Pancreas (tissue), 10 donors: Measurements from ENCODE around the gene TBCCD1. TPM values are rescaled to one million over a fixed set of nuclear protein-coding genes. Genes with fewer than 3 reads are reported as not detected.

Experiments
- ATAC-seq, 4 donors: fragments of 200-7000 bp; cut with Tn5 transposase; one replicate each; pipeline versions ENCODE4 v1.8.0 to v1.9.1; 2020; ENCODE audit warnings: mild to moderate bottlenecking in 4 of 4, moderate library complexity in 4 of 4
- DNase-seq, 6 donors: peaks; one replicate each; pipeline ENCODE4 v3.0.0-alpha.2; 2020
- FAIRE-seq: peaks from 2 replicates; lab custom pipeline; 2012; peaks lifted over from hg19 to GRCh38; lab: Jason Lieb, UNC
- H3K27ac ChIP-seq, 4 donors: fragments of 200-600 bp; sonication (generic); 1 replicate in 3 of 4; 2 replicates in 1 of 4; pipeline versions ENCODE4 v1.5.0 to v1.8.0; 2020
- H3K27me3 ChIP-seq, 4 donors: fragments of 200-600 bp; one replicate each; pipeline ENCODE4 v1.8.0; 2021
- H3K36me3 ChIP-seq, 3 donors: fragments of 200-600 bp; sonication (generic) in 1 of 3; one replicate each; pipeline versions ENCODE4 v1.5.0 to v1.8.0; 2020 to 2021
- H3K4me1 ChIP-seq, 3 donors: fragments of 200-600 bp; one replicate each; pipeline ENCODE4 v1.8.0; 2021
- H3K4me3 ChIP-seq, 4 donors: fragments of 200-600 bp; sonication (generic) in 2 of 4; one replicate each; pipeline versions ENCODE4 v1.5.0 to v1.8.0; 2020 to 2021
- H3K9me3 ChIP-seq, 4 donors: fragments of 200-600 bp; one replicate each; pipeline ENCODE4 v1.8.0; 2021
- CTCF ChIP-seq, 4 donors: fragments of 200-600 bp; sonication (generic) in 3 of 4; IDR thresholded peaks; one replicate each; pipeline versions ENCODE4 v1.5.0 to v1.8.0; 2021; ENCODE audit warnings: antibody characterized with exemption in 4 of 4
- WGBS, 2 donors: extraction: QIAGEN DNeasy Blood & Tissue Kit; methylation state at CpG; one replicate each; pipeline ENCODE4 v1.1.7; 2013; 5-methylcytosine and 5-hydroxymethylcytosine counted together
- intact Hi-C, 3 donors: fragments of 100-400 bp; cut with DNase I; formaldehyde crosslinking; loops; one replicate each; pipeline versions ENCODE4 v1.11.1 to v1.14.2; 2022
- polyA plus RNA-seq, 2 donors: library from polyadenylated mRNA; stranded (reverse); fragments of 200-250 nt; gene quantifications; one replicate each; pipeline ENCODE4 v1.2.3, GENCODE V29; 2013
- total RNA-seq, 6 donors: library from RNA; stranded (reverse); fragmentation: NEBNext Ultra II Directional in 4 of 6; extraction: Animal tissue kit (Norgen Biotek cat#: 25700) in 4 of 6; gene quantifications; one replicate each; pipeline versions ENCODE4 v1.2.1 to v1.2.4, GENCODE V29; 2021 to 2023
- donor health status: healthy with polysubstance abuse.
- donor health status: DM: no; HTN: no; CAD: no; lungs with moderate emphysema.
- donor health status: DM: no; HTN: no; CAD: no.
- donor health status: control.
- donor health status: control.
- donor health status: Bipolar disorder and iron deficiency.
- donor health status: DM: yes; HTN: yes; CAD: no.
- donor health status: DM: no; HTN: no; CAD: no.
- donor health status: DM: no; HTN: no; CAD: no.
- donor health status: DM: yes; HTN: yes; CAD: no.

The TBCCD1 gene
- total and polyA plus RNA-seq, 8 donors, result 2.6 to 7.4 (median 5.1) TPM

- intact Hi-C loops, result no loop called here
- no peaks in the 10 kb centered on the region for H3K27me3 ChIP-seq
- FAIRE-seq (no peak), ATAC-seq (no peak), DNase-seq (no peak)
- no peaks in the 10 kb centered on the region for H3K9me3 ChIP-seq
- peaks cover 2 to 24% (median 20%) of the 10 kb centered on the region in 3 donors for H3K4me1 ChIP-seq
- H3K4me3 ChIP-seq, result no peak overlapping the region
- no peaks in the 10 kb centered on the region for H3K36me3 ChIP-seq
- TF ChIP-seq CTCF (IDR thresholded peaks at IDR 0.05), result no peak
- H3K27ac ChIP-seq, result no peak overlapping the region
- WGBS, 2 donors, result 24 to 53% methylated on average over 3 of the region's 3 CpGs
These were observed 33.8 kb upstream of the TBCCD1 start for GRCh38 chr3:186600896-186601295.

DNA sequence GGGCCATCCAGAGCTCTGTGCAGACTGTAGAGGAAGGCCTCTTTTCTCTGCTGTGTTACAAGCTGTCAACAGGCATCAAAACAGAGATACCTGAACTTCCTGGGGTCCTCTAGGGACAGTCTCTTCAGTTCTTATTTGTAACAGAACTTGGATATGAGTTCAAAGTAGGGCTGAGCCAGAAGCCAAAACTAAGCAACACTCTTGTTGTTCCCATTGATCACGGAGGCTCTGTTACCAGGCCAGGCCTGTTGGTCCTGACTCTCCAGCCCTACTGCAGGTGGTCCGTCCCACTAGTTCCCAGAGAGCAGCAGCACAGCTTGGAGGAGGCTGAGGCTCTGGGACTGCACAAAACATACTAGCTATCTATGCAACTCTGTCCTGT is 32.6 kb upstream of the TBCCD1 start:
- no peak for FAIRE-seq
- H3K27ac ChIP-seq, result peak overlapping the region in 2 of 4 donors; percentile 15 to 62
- no peaks in the 10 kb centered on the region for H3K27me3 ChIP-seq
- intact Hi-C loops, result no loop called here
- H3K4me3 ChIP-seq, result no peak overlapping the region
- 82 to 90% methylated on average over 2 of the region's 2 CpGs for WGBS, 2 donors
- H3K4me1 ChIP-seq, result peaks cover 4 to 17% (median 13%) of the 10 kb centered on the region in 3 donors
- no peak for DNase-seq
- TF ChIP-seq CTCF (IDR thresholded peaks at IDR 0.05), result no peak
- no peaks in the 10 kb centered on the region for H3K36me3 ChIP-seq
- ATAC-seq, result no peak
- H3K9me3 ChIP-seq, result no peaks in the 10 kb centered on the region

GRCh38 chr3:186599142-186599784 is 32.1 kb upstream of the TBCCD1 start:
- WGBS, 2 donors, result 52 to 56% methylated on average over 12 of the region's 12 CpGs
- intact Hi-C loops, result no loop called here
- H3K27ac ChIP-seq, result peak overlapping the region in 2 of 4 donors; percentile 46 to 62

GRCh38 chr3:186598794-186599141 is 31.6 kb upstream of the TBCCD1 start:
- Histone ChIP-seq H3K27me3 (no peaks in the 10 kb centered on the region), H3K4me3 (no peak overlapping the region), H3K27ac (peak overlapping the region in 2 of 4 donors; percentile 46 to 62), H3K36me3 (no peaks in the 10 kb centered on the region), H3K9me3 (no peaks in the 10 kb centered on the region), H3K4me1 (peaks cover 9 to 25% (median 15%) of the 10 kb centered on the region in 3 donors)
- TF ChIP-seq CTCF (IDR thresholded peaks at IDR 0.05), result no peak
- 73 to 74% methylated on average over 4 of the region's 4 CpGs for WGBS, 2 donors
- ATAC-seq (peak in 1 of 4 donors; percentile 6), DNase-seq (no peak), FAIRE-seq (no peak)
- intact Hi-C loops, result no loop called here

More at GRCh38 chr3:186599142-186599784, 32.1 kb upstream of the TBCCD1 start:
- H3K4me1 ChIP-seq, result peaks cover 7 to 22% (median 11%) of the 10 kb centered on the region in 3 donors
- no peak overlapping the region for H3K4me3 ChIP-seq
- peak in 3 of 4 donors; percentile 31 to 48 (median 34) for ATAC-seq
- H3K27me3 ChIP-seq, result no peaks in the 10 kb centered on the region
- no peak for FAIRE-seq
- TF ChIP-seq CTCF (IDR thresholded peaks at IDR 0.05), result no peak
- no peaks in the 10 kb centered on the region for H3K36me3 ChIP-seq
- DNase-seq, result no peak
- no peaks in the 10 kb centered on the region for H3K9me3 ChIP-seq

- ATAC-seq (peak; percentile 42 to 74 (median 66)), FAIRE-seq (no peak), DNase-seq (peak in 4 of 6 donors; percentile 40 to 60 (median 50))
- H3K36me3 ChIP-seq, result no peaks in the 10 kb centered on the region
- no peak overlapping the region for H3K4me3 ChIP-seq
- H3K27me3 ChIP-seq, result no peaks in the 10 kb centered on the region
- H3K9me3 ChIP-seq, result no peaks in the 10 kb centered on the region
- H3K4me1 ChIP-seq, result peaks cover 12 to 25% (median 18%) of the 10 kb centered on the region in 3 donors
- intact Hi-C loops, result no loop called here
- WGBS, 2 donors, result 74 to 79% methylated on average over 11 of the region's 11 CpGs
- peak overlapping the region in 2 of 4 donors; percentile 46 to 62 for H3K27ac ChIP-seq
- TF ChIP-seq CTCF (IDR thresholded peaks at IDR 0.05), result no peak
These were observed 31.1 kb upstream of the TBCCD1 start for GRCh38 chr3:186598108-186598784.
